SK-N-SH (cell line): ENCODE results near the gene NPAS3. TPM values are rescaled to one million over a fixed set of nuclear protein-coding genes. Genes with fewer than 3 reads are reported as not detected.

Source experiments
- CTCF ChIA-PET: fragments of 300-600, 350-600 bp; formaldehyde crosslinking; extraction: SDS; loops from one replicate; lab custom pipeline; 2021; lab: Yijun Ruan, JAX
- POLR2A ChIA-PET: fragments of 350-600 bp; sonication (Branson Sonifier 250); formaldehyde crosslinking; extraction: SDS; loops from one replicate; lab custom pipeline; 2020; ENCODE audit warnings: antibody characterized with exemption, inconsistent platforms; lab: Yijun Ruan, JAX
- DNase-seq: peaks from one replicate; pipeline ENCODE4 v3.0.0; 2012
- H2AFZ ChIP-seq: fragments of 200-600 bp; sonication (generic); 2 replicates; pipeline ENCODE4 v1.8.1; 2016; ENCODE audit warnings: antibody characterized with exemption, mild to moderate bottlenecking, low read depth
- H3F3A ChIP-seq: fragments of 200-600 bp; sonication (generic); replicated peaks from 2 replicates; pipeline ENCODE3; 2016; ENCODE audit warnings: antibody characterized with exemption, mild to moderate bottlenecking; ENCODE audit not compliant: insufficient read depth
- H3K27ac ChIP-seq, 2 experiments: fragments of 200-500 bp in 1 of 2; fragments of 200-600 bp in 1 of 2; sonication (Bioruptor generic) in 1 of 2; sonication (generic), shearing (Covaris generic) in 1 of 2; 2 replicates each; pipeline versions ENCODE4 v1.5.1 to v1.6.1; 2014 to 2016; ENCODE audit warnings: low read depth in 2 of 2, inconsistent platforms in 1 of 2, low read length in 1 of 2, mild to moderate bottlenecking in 1 of 2, mixed read lengths in 1 of 2
- H3K27me3 ChIP-seq: fragments of 200-600 bp; sonication (generic), shearing (Covaris generic); 2 replicates; pipeline ENCODE4 v1.6.1; 2016; ENCODE audit warnings: mixed run types; ENCODE audit not compliant: insufficient read depth
- H3K36me3 ChIP-seq, 2 experiments: fragments of 200-500 bp in 1 of 2; fragments of 200-600 bp in 1 of 2; sonication (Bioruptor generic) in 1 of 2; sonication (generic) in 1 of 2; replicated peaks in 1 of 2; 2 replicates each; pipeline versions ENCODE3 to v1.5.1; 2014 to 2016; ENCODE audit warnings: low read length in 1 of 2, mild to moderate bottlenecking in 1 of 2; ENCODE audit not compliant: insufficient read depth in 2 of 2, control insufficient read depth in 1 of 2
- H3K4me1 ChIP-seq, 2 experiments: fragments of 200-500 bp in 1 of 2; fragments of 200-600 bp in 1 of 2; sonication (Bioruptor generic) in 1 of 2; sonication (generic), shearing (Covaris generic) in 1 of 2; 2 replicates each; pipeline versions ENCODE4 v1.5.1 to v1.6.1; 2014 to 2016; ENCODE audit warnings: low read depth in 1 of 2, low read length in 1 of 2, mixed run types in 1 of 2; ENCODE audit not compliant: insufficient read depth in 2 of 2, control insufficient read depth in 1 of 2
- H3K4me2 ChIP-seq: fragments of 200-600 bp; sonication (generic), shearing (Covaris generic); 2 replicates; pipeline ENCODE4 v1.6.1; 2017; ENCODE audit warnings: mixed run types
- H3K4me3 ChIP-seq, 2 experiments: fragments of 200-500 bp in 1 of 2; fragments of 200-600 bp in 1 of 2; sonication (Bioruptor generic) in 1 of 2; sonication (generic), shearing (Covaris generic) in 1 of 2; 2 replicates each; pipeline versions ENCODE4 v1.5.1 to v1.8.1; 2014 to 2016; ENCODE audit warnings: low read depth in 2 of 2, inconsistent platforms in 1 of 2, low read length in 1 of 2, mild to moderate bottlenecking in 1 of 2, mixed read lengths in 1 of 2, moderate library complexity in 1 of 2
- H3K79me2 ChIP-seq: fragments of 200-600 bp; sonication (generic); 2 replicates; pipeline ENCODE4 v1.8.1; 2017; ENCODE audit warnings: mild to moderate bottlenecking; ENCODE audit not compliant: insufficient read depth
- H3K9ac ChIP-seq: fragments of 200-600 bp; sonication (generic); 2 replicates; pipeline ENCODE4 v1.6.1; 2017; ENCODE audit warnings: mixed run types
- H3K9me2 ChIP-seq: fragments of 200-600 bp; sonication (generic); 2 replicates; pipeline ENCODE4 v1.6.1; 2017; ENCODE audit warnings: mixed run types
- H3K9me3 ChIP-seq: fragments of 200-600 bp; sonication (generic); 2 replicates; pipeline ENCODE4 v1.6.1; 2017; ENCODE audit warnings: mixed run types, mild to moderate bottlenecking, moderate library complexity
- H4K20me1 ChIP-seq: fragments of 200-600 bp; sonication (generic); 2 replicates; pipeline ENCODE4 v1.6.1; 2017; ENCODE audit warnings: mild to moderate bottlenecking, mixed run types; ENCODE audit not compliant: insufficient read depth
- EP300 ChIP-seq, 2 experiments: IDR thresholded peaks; 2 replicates each; pipeline versions ENCODE4 v1.4.0 to v1.6.1; 2012; ENCODE audit warnings: borderline replicate concordance in 1 of 2, low read depth in 1 of 2, low read length in 1 of 2
- FOSL2 ChIP-seq: IDR thresholded peaks from 2 replicates; pipeline ENCODE4 v1.4.0; 2012; ENCODE audit warnings: low read depth, mild to moderate bottlenecking, moderate library complexity, borderline replicate concordance
- FOXM1 ChIP-seq: IDR thresholded peaks from 2 replicates; pipeline ENCODE4 v1.4.0; 2012; ENCODE audit warnings: low read depth, mild to moderate bottlenecking
- JUND ChIP-seq: IDR thresholded peaks from 2 replicates; pipeline ENCODE4 v1.4.0; 2012
- MAX ChIP-seq: IDR thresholded peaks from 2 replicates; pipeline ENCODE4 v1.4.0; 2012; ENCODE audit warnings: low read depth
- MEF2A ChIP-seq: IDR thresholded peaks from 2 replicates; pipeline ENCODE4 v1.4.0; 2012; ENCODE audit warnings: low read depth, borderline replicate concordance
- NFIC ChIP-seq: IDR thresholded peaks from 2 replicates; pipeline ENCODE4 v1.4.0; 2012; ENCODE audit warnings: borderline replicate concordance
- PBX3 ChIP-seq: IDR thresholded peaks from 2 replicates; pipeline ENCODE4; 2012
- POLR2AphosphoS5 ChIP-seq: IDR thresholded peaks from 2 replicates; pipeline ENCODE4 v1.6.1; 2012; ENCODE audit warnings: low read depth, low read length
- RCOR1 ChIP-seq: fragments of 150-350 bp; IDR thresholded peaks from 2 replicates; pipeline ENCODE4 v1.6.1; 2017; ENCODE audit warnings: antibody characterized with exemption, low read length
- REST ChIP-seq: IDR thresholded peaks from 2 replicates; pipeline ENCODE4 v1.6.1; 2012; ENCODE audit warnings: mild to moderate bottlenecking, low read depth, low read length, moderate library complexity
- RXRA ChIP-seq: IDR thresholded peaks from 2 replicates; pipeline ENCODE4 v1.4.0; 2012; ENCODE audit warnings: low read depth, mild to moderate bottlenecking, borderline replicate concordance
- TCF12 ChIP-seq: IDR thresholded peaks from 2 replicates; pipeline ENCODE4 v1.4.0; 2012
- TEAD4 ChIP-seq: IDR thresholded peaks from 2 replicates; pipeline ENCODE4 v1.4.0; 2012; ENCODE audit warnings: mild to moderate bottlenecking, borderline replicate concordance; ENCODE audit not compliant: insufficient read depth
- YY1 ChIP-seq: IDR thresholded peaks from 2 replicates; pipeline ENCODE4 v1.4.0; 2012; ENCODE audit warnings: low read depth, mild to moderate bottlenecking
- ZBTB33 ChIP-seq: IDR thresholded peaks from 2 replicates; pipeline ENCODE4 v1.4.0; 2012; ENCODE audit warnings: low read depth, borderline replicate concordance
- WGBS: methylation state at CpG from one replicate; pipeline ENCODE4 v1.1.6; 2017; ENCODE audit warnings: low lambda C conversion rate; 5-methylcytosine and 5-hydroxymethylcytosine counted together
- polyA plus RNA-seq, 3 experiments: library from polyadenylated mRNA; depleted of rRNA; stranded (reverse); fragments of >200 nt; gene quantifications; 2 replicates each; pipeline ENCODE4 v1.2.3, GENCODE V29; 2012

Gene NPAS3
- polyA plus RNA-seq, 1 of the 3 experiments (the other 2 are of a cell fraction), result 4.3 TPM

GRCh38 chr14:33569821-33570687 is 631.4 kb downstream of the NPAS3 start:
- H3K9me2 ChIP-seq, result no peaks in the 10 kb centered on the region
- no peaks in the 10 kb centered on the region for H4K20me1 ChIP-seq
- H3K27me3 ChIP-seq, result no peaks in the 10 kb centered on the region
- peak overlapping the region; percentile 20; the same call in 1 of the 2 replicates for H2AFZ ChIP-seq
- peak overlapping the region; percentile 65 to 76 for H3K27ac ChIP-seq
- H3K9ac ChIP-seq, result no peak overlapping the region
- H3K4me3 ChIP-seq, result no peak overlapping the region
- ChIA-PET POLR2A (no interaction called here), CTCF (interaction anchor here (1.6 kb wide), 1 partner anchor 223 kb away, joined by 7 read pairs; no protein-coding TSS in a partner anchor)
- 42% methylated on average over 10 of the region's 10 CpGs for WGBS
- H3K9me3 ChIP-seq, result no peaks in the 10 kb centered on the region
- TF ChIP-seq YY1, result 0 out of 2 replicates have a peak, but pooled peaks have one; percentile 26
- peak; percentile 77; the same call in 1 of the 2 replicates for TF ChIP-seq MEF2A
- peak; percentile 96 for TF ChIP-seq JUND
- TF ChIP-seq POLR2AphosphoS5, result peak; percentile 43; the same call in 1 of the 2 replicates
- TF ChIP-seq NFIC, result peak; percentile 89
- TF ChIP-seq MAX, result 0 out of 2 replicates have a peak, but pooled peaks have one; percentile 19
- TF ChIP-seq ZBTB33, result no peak
- no peak for TF ChIP-seq RCOR1
- TF ChIP-seq REST, result no peak
- TF ChIP-seq EP300 (IDR thresholded peaks at IDR 0.05; ENCODE audit: borderline replicate concordance in 1 of 2, low read depth in 1 of 2, low read length in 1 of 2), result peak in 1 of 2 experiments; percentile 98; a peak in 2 of 4 replicates
- TF ChIP-seq TCF12, result peak; percentile 93
- peak; percentile 78 for TF ChIP-seq PBX3
- peak; percentile 87; the same call in 1 of the 2 replicates for TF ChIP-seq TEAD4
- peak; percentile 92 for TF ChIP-seq FOXM1
- TF ChIP-seq RXRA, result peak; percentile 42; the same call in 1 of the 2 replicates
- TF ChIP-seq FOSL2, result peak; percentile 83
- no peaks in the 10 kb centered on the region for H3K79me2 ChIP-seq
- H3K4me2 ChIP-seq, result peak overlapping the region; percentile 58; the same call in 1 of the 2 replicates
- H3F3A ChIP-seq, result peaks cover 27% of the 10 kb centered on the region
- no peak for DNase-seq
- no peaks in the 10 kb centered on the region for H3K36me3 ChIP-seq
- H3K4me1 ChIP-seq, result peaks cover 24 to 56% of the 10 kb centered on the region in 2 experiments
